Esophagus squamous epithelium (tissue), 5 donors: Measurements from ENCODE around the gene RIIAD1. TPM values are rescaled to one million over a fixed set of nuclear protein-coding genes. Genes with fewer than 3 reads are reported as not detected.

Experiments used
- DNase-seq: peaks from one replicate; lab custom pipeline; 2025; lab: John Stamatoyannopoulos, UW
- H3K27ac ChIP-seq, 4 donors: fragments of 200-600 bp; sonication (generic); one replicate each; pipeline ENCODE4 v1.5.1; 2016 to 2019; ENCODE audit warnings: mild to moderate bottlenecking in 1 of 4
- H3K27me3 ChIP-seq, 4 donors: fragments of 200-600 bp; sonication (generic); 1 replicate in 3 of 4; 2 replicates in 1 of 4; pipeline versions ENCODE4 v1.5.1 to v1.6.0; 2017 to 2021; ENCODE audit warnings: antibody characterized with exemption in 1 of 4
- H3K36me3 ChIP-seq, 3 donors: fragments of 200-600 bp; sonication (generic); one replicate each; pipeline ENCODE4 v1.5.1; 2016 to 2019
- H3K4me1 ChIP-seq, 3 donors: fragments of 200-600 bp; sonication (generic); one replicate each; pipeline ENCODE4 v1.5.1; 2017 to 2019
- H3K4me3 ChIP-seq, 4 donors: fragments of 200-600 bp; sonication (generic); 1 replicate in 3 of 4; 2 replicates in 1 of 4; pipeline ENCODE4 v1.5.1; 2016 to 2019; ENCODE audit warnings: mild to moderate bottlenecking in 2 of 4, moderate library complexity in 1 of 4
- H3K9me3 ChIP-seq, 3 donors: fragments of 200-600 bp; sonication (generic); one replicate each; pipeline ENCODE4 v1.5.1; 2016 to 2019
- CTCF ChIP-seq, 6 experiments: fragments of 450-650 bp in 4 of 6; fragments of 200-600 bp in 2 of 6; sonication (generic) in 2 of 6; IDR thresholded peaks; one replicate each; pipeline ENCODE4 v1.5.1; 2016 to 2019; ENCODE audit warnings: antibody characterized with exemption in 6 of 6, mild to moderate bottlenecking in 4 of 6, moderate library complexity in 4 of 6
- POLR2A ChIP-seq, 4 donors: fragments of 450-650 bp; IDR thresholded peaks; one replicate each; pipeline ENCODE4 v1.6.1; 2017; ENCODE audit warnings: antibody characterized with exemption in 4 of 4, mild to moderate bottlenecking in 4 of 4, moderate library complexity in 3 of 4
- WGBS, 2 donors: methylation state at CpG; one replicate each; pipeline ENCODE4 v1.1.5; 2018; 5-methylcytosine and 5-hydroxymethylcytosine counted together
- intact Hi-C: fragments of 100-400 bp; cut with DNase I; formaldehyde crosslinking; loops from one replicate; pipeline ENCODE4 v1.15.0; 2022
- total RNA-seq, 4 donors: library from RNA; depleted of rRNA; stranded (reverse); fragments of >200 nt; gene quantifications; one replicate each; pipeline ENCODE4 v1.1.0, GENCODE V29; 2016
- donor health status: DM: yes; HTN: yes; CAD: no.

The RIIAD1 gene
- total RNA-seq, 4 donors from 2014 or later: not detected

- Histone ChIP-seq H3K4me3 (peak overlapping the region; percentile 12 to 66 (median 47)), H3K36me3 (no peaks in the 10 kb centered on the region), H3K27me3 (peaks cover 0 to 67% (median under 1%) of the 10 kb centered on the region in 4 donors), H3K27ac (peak overlapping the region in 3 of 4 donors; percentile 72 to 80 (median 80)), H3K4me1 (peaks cover 7 to 45% (median 13%) of the 10 kb centered on the region in 3 donors), H3K9me3 (no peaks in the 10 kb centered on the region)
- WGBS, 2 donors: 34 to 46% methylated on average over 11 to 16 of the region's 17 CpGs
- TF ChIP-seq POLR2A (IDR thresholded peaks at IDR 0.05) (no peak), CTCF (IDR thresholded peaks at IDR 0.05) (no peak)
- intact Hi-C loops: no loop called here
- no peak for DNase-seq
Measured at GRCh38 chr1:151721788-151722510, 627 bp downstream of the RIIAD1 start.

GRCh38 chr1:151723726-151724370 is 2.5 kb downstream of the RIIAD1 start:
- 29 to 48% methylated on average over 3 of the region's 3 CpGs for WGBS, 2 donors
- DNase-seq: no peak
- intact Hi-C loops: no loop called here

GRCh38 chr1:151728151-151729054 is 7.1 kb downstream of the RIIAD1 start:
- H3K4me1 ChIP-seq: peaks cover 0 to 14% (median 0%) of the 10 kb centered on the region in 3 donors
- no peaks in the 10 kb centered on the region for H3K36me3 ChIP-seq
- peaks cover 0 to 44% (median 0%) of the 10 kb centered on the region in 4 donors for H3K27me3 ChIP-seq
- no peak for DNase-seq
- no peak for TF ChIP-seq POLR2A (IDR thresholded peaks at IDR 0.05)
- peak overlapping the region in 3 of 4 donors; percentile 55 to 68 (median 67) for H3K27ac ChIP-seq
- WGBS, 2 donors: 35 to 53% methylated on average over 16 to 19 of the region's 19 CpGs
- H3K4me3 ChIP-seq: peak overlapping the region in 1 of 4 donors; percentile 46
- no peaks in the 10 kb centered on the region for H3K9me3 ChIP-seq
- intact Hi-C loops: no loop called here

More at GRCh38 chr1:151723726-151724370, 2.5 kb downstream of the RIIAD1 start:
- TF ChIP-seq CTCF (IDR thresholded peaks at IDR 0.05) (no peak), POLR2A (IDR thresholded peaks at IDR 0.05) (no peak)
- H3K4me3 ChIP-seq: no peak overlapping the region
- H3K4me1 ChIP-seq: peaks cover 7 to 37% (median 13%) of the 10 kb centered on the region in 3 donors
- H3K27me3 ChIP-seq: peaks cover 0 to 67% (median 0%) of the 10 kb centered on the region in 4 donors
- no peaks in the 10 kb centered on the region for H3K9me3 ChIP-seq
- H3K36me3 ChIP-seq: no peaks in the 10 kb centered on the region
- peak overlapping the region in 1 of 4 donors; percentile 12 for H3K27ac ChIP-seq

- Histone ChIP-seq H3K4me3 (no peak overlapping the region), H3K4me1 (peaks cover 0 to 5% (median 0%) of the 10 kb centered on the region in 3 donors), H3K27me3 (peaks cover 0 to 35% (median 0%) of the 10 kb centered on the region in 4 donors), H3K9me3 (no peaks in the 10 kb centered on the region), H3K27ac (no peak overlapping the region), H3K36me3 (no peaks in the 10 kb centered on the region)
- DNase-seq: no peak
- intact Hi-C loops: no loop called here
- TF ChIP-seq POLR2A (IDR thresholded peaks at IDR 0.05) (no peak), CTCF (IDR thresholded peaks at IDR 0.05) (no peak)
- WGBS, 2 donors: 54 to 79% methylated on average over 6 to 7 of the region's 10 CpGs
Measured at GRCh38 chr1:151729157-151729965, 8.0 kb downstream of the RIIAD1 start.
